Upper lobe of right lung (tissue), 1 donor: ENCODE results near the gene MXD4. TPM values are rescaled to one million over a fixed set of nuclear protein-coding genes. Genes with fewer than 3 reads are reported as not detected.
A peak's percentile ranks its signal among the peaks of the same experiment; 100 is the strongest.

Experiments used
- ATAC-seq: fragments of 200-7000 bp; cut with Tn5 transposase; one replicate; pipeline ENCODE4 v1.9.1; 2020; ENCODE audit warnings: mild to moderate bottlenecking, moderate library complexity
- DNase-seq: peaks from one replicate; pipeline ENCODE4 v3.0.0-alpha.2; 2020
- H3K27ac ChIP-seq: fragments of 200-600 bp; one replicate; pipeline ENCODE4 v1.8.0; 2022
- H3K27me3 ChIP-seq: fragments of 200-600 bp; one replicate; pipeline ENCODE4 v1.8.0; 2022; ENCODE audit warnings: mild to moderate bottlenecking
- H3K36me3 ChIP-seq: fragments of 200-600 bp; one replicate; pipeline ENCODE4 v1.8.0; 2022
- H3K4me1 ChIP-seq: fragments of 200-600 bp; one replicate; pipeline ENCODE4 v1.8.0; 2022
- H3K4me3 ChIP-seq: fragments of 200-600 bp; one replicate; pipeline ENCODE4 v1.8.0; 2022; ENCODE audit warnings: mild to moderate bottlenecking
- H3K9me3 ChIP-seq: fragments of 200-600 bp; one replicate; pipeline ENCODE4 v1.8.0; 2022
- CTCF ChIP-seq: fragments of 200-600 bp; IDR thresholded peaks from one replicate; pipeline ENCODE4 v1.8.0; 2022; ENCODE audit warnings: antibody characterized with exemption
- intact Hi-C: fragments of 100-400 bp; cut with DNase I; formaldehyde crosslinking; loops from one replicate; pipeline ENCODE4 v1.11.0; 2022
- total RNA-seq: library from RNA; stranded (reverse); fragmentation: NEBNext Ultra II Directional; extraction: Animal tissue kit (Norgen Biotek cat#: 25700); gene quantifications from one replicate; pipeline ENCODE4 v1.2.1, GENCODE V29; 2021
- donor health status: DM: no; HTN: yes; CAD: no; lungs with severe emphysema.

The MXD4 gene
- total RNA-seq, 1 donor from 2014 or later: 72.7 TPM

DNA sequence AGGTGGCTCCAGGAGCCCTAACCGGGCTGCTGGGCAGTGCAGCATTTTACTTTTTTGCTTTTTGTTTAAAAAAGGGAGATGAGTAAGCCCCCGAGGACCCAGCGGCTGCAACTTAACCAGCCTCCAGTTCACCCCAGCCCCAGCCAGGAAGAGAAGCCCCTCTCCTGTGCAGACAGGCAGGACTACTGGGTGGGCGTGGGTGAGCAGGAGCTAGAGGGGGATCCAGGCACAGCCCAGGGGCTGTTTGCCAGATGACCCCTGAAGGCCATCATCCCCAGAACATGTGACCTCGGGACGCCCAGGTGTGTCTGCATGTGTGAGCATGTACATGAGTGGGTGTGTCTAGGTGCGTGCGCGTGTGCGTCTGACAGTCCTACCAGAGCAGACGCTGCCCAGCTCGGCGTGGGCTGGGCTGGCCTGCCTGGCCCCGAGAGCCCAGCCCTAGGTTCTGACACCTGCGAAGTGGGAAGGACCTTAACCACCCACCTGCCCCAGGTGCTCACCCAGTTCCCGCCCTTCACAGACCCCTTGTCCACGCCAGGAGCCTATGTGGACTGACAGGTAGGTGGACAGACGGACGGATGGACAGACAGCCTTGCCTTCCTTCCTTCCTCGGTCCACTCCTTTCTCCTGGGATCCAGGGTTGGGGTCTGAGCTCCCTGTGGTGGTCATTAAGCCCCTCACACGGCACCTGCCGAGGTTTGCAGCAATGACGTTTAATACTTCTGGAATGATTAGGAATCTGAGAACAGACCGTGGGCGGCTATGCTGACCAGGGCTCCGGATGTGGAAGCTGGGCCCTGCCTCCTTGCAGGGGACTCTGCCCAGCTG is 12.2 kb downstream of the MXD4 start:
- intact Hi-C loops: no loop called here
- no peak for ATAC-seq
- H3K27ac ChIP-seq: no peak overlapping the region
- peak; percentile 55 for DNase-seq
- no peaks in the 10 kb centered on the region for H3K9me3 ChIP-seq
- H3K36me3 ChIP-seq: peaks cover 68% of the 10 kb centered on the region
- H3K4me1 ChIP-seq: peaks cover 9% of the 10 kb centered on the region
- H3K4me3 ChIP-seq: no peak overlapping the region
- H3K27me3 ChIP-seq: no peaks in the 10 kb centered on the region
- TF ChIP-seq CTCF: no peak

- Histone ChIP-seq H3K4me3 (no peak overlapping the region), H3K4me1 (peaks cover 18% of the 10 kb centered on the region), H3K9me3 (no peaks in the 10 kb centered on the region), H3K27me3 (no peaks in the 10 kb centered on the region), H3K27ac (no peak overlapping the region), H3K36me3 (peaks cover 59% of the 10 kb centered on the region)
- no peak for ATAC-seq
- TF ChIP-seq CTCF: no peak
- no peak for DNase-seq
- intact Hi-C loops: no loop called here
Measured at GRCh38 chr4:2248821-2249261, 13.1 kb downstream of the MXD4 start.

DNA sequence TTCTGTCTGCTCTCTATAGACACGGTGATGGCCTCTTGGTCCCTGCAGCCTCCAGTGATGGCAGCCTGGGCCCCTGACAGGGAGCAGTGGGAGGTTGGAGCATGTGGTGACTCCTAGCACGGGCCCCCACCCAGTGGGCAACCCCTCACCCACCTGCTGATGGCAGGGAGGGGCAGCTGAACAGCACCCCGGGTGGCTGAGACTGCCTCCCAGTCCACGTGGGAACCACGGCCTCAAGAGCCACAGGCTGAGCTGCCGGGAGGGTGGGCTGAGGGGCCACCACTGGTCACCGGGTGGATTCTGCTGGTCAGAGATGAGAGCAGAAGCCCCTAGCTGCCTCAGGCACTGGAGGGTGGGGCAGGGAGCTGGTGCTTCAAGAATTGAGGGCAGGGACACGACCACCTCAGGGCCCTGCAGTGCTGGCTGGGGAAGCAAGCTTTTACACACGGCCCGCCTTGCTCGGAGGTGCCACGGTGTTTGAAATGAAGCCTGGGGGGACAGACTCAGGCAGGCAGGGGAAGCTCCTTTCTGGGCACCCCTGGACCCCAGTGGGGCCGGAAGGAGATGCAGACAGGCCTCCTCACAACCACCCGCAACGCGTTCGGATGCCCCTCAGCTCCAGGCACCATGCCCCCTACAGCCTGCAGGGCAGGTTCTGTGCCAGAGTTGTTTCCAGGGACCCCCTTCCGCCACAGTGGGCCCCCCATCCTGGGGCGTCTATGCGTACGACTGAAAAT is 13.7 kb downstream of the MXD4 start:
- intact Hi-C loops: no loop called here
- DNase-seq: no peak

GRCh38 chr4:2247128-2248043 is 14.5 kb downstream of the MXD4 start:
- ATAC-seq (no peak), DNase-seq (no peak)
- intact Hi-C loops: no loop called here
- H3K36me3 ChIP-seq: peaks cover 44% of the 10 kb centered on the region
- H3K4me3 ChIP-seq: no peak overlapping the region
- H3K4me1 ChIP-seq: peaks cover 21% of the 10 kb centered on the region
- TF ChIP-seq CTCF: no peak
- no peak overlapping the region for H3K27ac ChIP-seq
- no peaks in the 10 kb centered on the region for H3K27me3 ChIP-seq
- no peaks in the 10 kb centered on the region for H3K9me3 ChIP-seq

More for the DNA sequence above, 13.7 kb downstream of the MXD4 start:
- Histone ChIP-seq H3K27me3 (no peaks in the 10 kb centered on the region), H3K4me1 (peaks cover 21% of the 10 kb centered on the region), H3K9me3 (no peaks in the 10 kb centered on the region), H3K4me3 (no peak overlapping the region), H3K27ac (no peak overlapping the region), H3K36me3 (peaks cover 52% of the 10 kb centered on the region)
- ATAC-seq: no peak
- no peak for TF ChIP-seq CTCF

DNA sequence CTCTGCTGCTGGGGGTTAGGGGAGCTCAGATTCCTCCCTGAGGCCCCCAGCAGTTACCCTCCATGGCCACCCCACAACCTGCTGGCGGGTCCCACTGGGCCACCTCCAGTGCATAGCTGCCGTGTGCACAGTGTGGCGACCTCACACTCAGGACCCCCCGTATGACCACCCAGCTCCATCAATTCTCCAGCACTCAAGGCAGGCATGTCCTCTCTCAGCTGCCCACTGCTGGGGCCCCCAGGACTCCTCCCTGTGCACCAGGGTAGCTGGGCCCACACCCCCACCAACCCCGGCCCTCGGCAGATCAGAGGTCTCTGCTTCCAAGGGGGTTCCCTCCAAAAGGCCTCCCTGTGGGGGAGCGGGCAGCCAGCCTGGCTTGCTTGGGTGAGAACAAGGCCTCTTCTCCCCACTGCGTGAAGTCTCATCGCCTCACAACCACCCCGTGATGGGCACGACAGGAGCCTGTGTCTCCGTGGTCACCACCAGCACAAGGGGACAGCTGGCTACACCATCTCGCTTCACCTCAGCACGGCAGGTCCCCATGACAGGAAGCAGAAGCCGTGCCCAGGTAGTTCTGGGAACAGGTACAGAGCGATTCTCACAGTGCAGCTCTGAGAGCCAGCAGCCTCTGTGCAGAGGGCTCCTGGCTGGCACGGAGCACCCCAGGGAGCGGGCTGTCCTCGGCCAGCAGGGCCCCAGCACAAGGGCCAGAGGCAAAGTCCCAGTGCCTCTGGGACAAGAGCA is 15.4 kb downstream of the MXD4 start:
- Histone ChIP-seq H3K4me1 (peaks cover 21% of the 10 kb centered on the region), H3K27me3 (no peaks in the 10 kb centered on the region), H3K9me3 (no peaks in the 10 kb centered on the region), H3K4me3 (no peak overlapping the region), H3K36me3 (peaks cover 38% of the 10 kb centered on the region), H3K27ac (peak overlapping the region; percentile 60)
- no peak for TF ChIP-seq CTCF
- ATAC-seq (no peak), DNase-seq (no peak)
- intact Hi-C loops: no loop called here
